Measurements from ENCODE around the gene MRPL40.
"Not testable (repeated sequence)": the region's sequence is repeated elsewhere in the genome, so short reads cannot be mapped to it uniquely, and the experiment has no call there.

The MRPL40 gene

GRCh38 chr22:19443544-19444211 is 11.3 kb downstream of the MRPL40 start:
- Histone ChIP-seq H3K9me3 (ENCODE audit: control insufficient read depth, low read length) (no peaks in the 10 kb centered on the region), H3K27ac (no peak overlapping the region), H2AFZ (no peak overlapping the region), H3K36me3 (ENCODE audit: control insufficient read depth, insufficient read depth, low read length) (no peaks in the 10 kb centered on the region), H3K4me2 (ENCODE audit: low read length) (no peak overlapping the region), H3K27me3 (ENCODE audit: control insufficient read depth, insufficient read depth, low read length) (no peaks in the 10 kb centered on the region), H3K4me3 (ENCODE audit: low read depth, low read length) (no peak overlapping the region), H3K9ac (no peak overlapping the region), H3K79me2 (peaks cover 22% of the 10 kb centered on the region), H3K4me1 (no peaks in the 10 kb centered on the region)
- TF ChIP-seq, protein P1, sequence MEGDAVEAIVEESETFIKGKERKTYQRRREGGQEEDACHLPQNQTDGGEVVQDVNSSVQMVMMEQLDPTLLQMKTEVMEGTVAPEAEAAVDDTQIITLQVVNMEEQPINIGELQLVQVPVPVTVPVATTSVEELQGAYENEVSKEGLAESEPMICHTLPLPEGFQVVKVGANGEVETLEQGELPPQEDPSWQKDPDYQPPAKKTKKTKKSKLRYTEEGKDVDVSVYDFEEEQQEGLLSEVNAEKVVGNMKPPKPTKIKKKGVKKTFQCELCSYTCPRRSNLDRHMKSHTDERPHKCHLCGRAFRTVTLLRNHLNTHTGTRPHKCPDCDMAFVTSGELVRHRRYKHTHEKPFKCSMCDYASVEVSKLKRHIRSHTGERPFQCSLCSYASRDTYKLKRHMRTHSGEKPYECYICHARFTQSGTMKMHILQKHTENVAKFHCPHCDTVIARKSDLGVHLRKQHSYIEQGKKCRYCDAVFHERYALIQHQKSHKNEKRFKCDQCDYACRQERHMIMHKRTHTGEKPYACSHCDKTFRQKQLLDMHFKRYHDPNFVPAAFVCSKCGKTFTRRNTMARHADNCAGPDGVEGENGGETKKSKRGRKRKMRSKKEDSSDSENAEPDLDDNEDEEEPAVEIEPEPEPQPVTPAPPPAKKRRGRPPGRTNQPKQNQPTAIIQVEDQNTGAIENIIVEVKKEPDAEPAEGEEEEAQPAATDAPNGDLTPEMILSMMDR (IDR thresholded peaks at IDR 0.05), result no peak

GRCh38 chr22:19445279-19445982 is 13.1 kb downstream of the MRPL40 start:
- H3K36me3 ChIP-seq (ENCODE audit: control insufficient read depth, insufficient read depth, low read length); H3K4me3 ChIP-seq (ENCODE audit: low read depth, low read length); H2AFZ ChIP-seq; H3K4me2 ChIP-seq (ENCODE audit: low read length); H3K9ac ChIP-seq; H3K4me1 ChIP-seq; H3K27me3 ChIP-seq (ENCODE audit: control insufficient read depth, insufficient read depth, low read length); H3K27ac ChIP-seq; H3K9me3 ChIP-seq (ENCODE audit: control insufficient read depth, low read length): not testable (repeated sequence)
- peaks cover 22% of the 10 kb centered on the region for H3K79me2 ChIP-seq

DNA sequence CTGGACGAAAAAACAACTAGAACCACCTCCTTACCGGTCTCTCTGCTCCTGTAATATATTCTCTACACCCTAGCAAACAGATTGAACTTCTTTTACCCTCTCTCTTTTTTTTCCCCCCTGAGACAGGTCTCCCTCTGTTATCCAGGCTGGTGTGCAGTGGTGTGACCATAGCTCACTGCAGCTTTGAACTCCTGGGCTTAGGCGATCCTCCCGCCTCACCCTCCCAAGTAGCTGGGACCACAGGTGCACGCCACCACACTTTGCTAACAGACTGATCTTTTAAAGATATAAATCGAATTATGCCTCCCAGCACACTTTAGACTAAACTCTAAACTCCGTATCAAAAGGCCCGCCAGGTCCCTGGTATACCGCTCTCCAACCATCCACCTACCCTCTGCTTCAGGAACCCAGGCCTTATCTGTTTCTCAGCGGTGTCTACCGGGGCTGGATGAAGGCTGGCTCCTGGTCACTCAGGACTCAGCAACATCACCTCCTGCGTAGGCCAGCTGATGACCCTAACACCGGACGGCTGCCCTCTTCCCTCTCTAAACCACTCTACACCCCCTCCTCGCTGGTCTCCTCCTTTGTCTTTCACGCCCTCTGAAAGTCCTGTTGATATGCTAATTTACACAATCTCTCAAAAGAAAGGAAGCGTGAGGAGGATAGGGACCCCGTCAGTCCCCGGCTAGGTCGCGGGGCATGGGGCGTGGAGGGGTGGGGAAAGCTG is 14.4 kb downstream of the MRPL40 start:
- Histone ChIP-seq H3K4me1 (no peaks in the 10 kb centered on the region), H2AFZ (peak overlapping the region; percentile 70), H3K27me3 (ENCODE audit: control insufficient read depth, insufficient read depth, low read length) (no peaks in the 10 kb centered on the region), H3K9me3 (ENCODE audit: control insufficient read depth, low read length) (no peaks in the 10 kb centered on the region), H3K27ac (peak overlapping the region; percentile 75), H3K4me3 (ENCODE audit: low read depth, low read length) (peak overlapping the region; percentile 87), H3K4me2 (ENCODE audit: low read length) (peak overlapping the region; percentile 91), H3K36me3 (ENCODE audit: control insufficient read depth, insufficient read depth, low read length) (no peaks in the 10 kb centered on the region), H3K9ac (peak overlapping the region; percentile 53), H3K79me2 (peaks cover 22% of the 10 kb centered on the region)
- TF ChIP-seq, protein P1 (IDR thresholded peaks at IDR 0.05), result no peak

DNA sequence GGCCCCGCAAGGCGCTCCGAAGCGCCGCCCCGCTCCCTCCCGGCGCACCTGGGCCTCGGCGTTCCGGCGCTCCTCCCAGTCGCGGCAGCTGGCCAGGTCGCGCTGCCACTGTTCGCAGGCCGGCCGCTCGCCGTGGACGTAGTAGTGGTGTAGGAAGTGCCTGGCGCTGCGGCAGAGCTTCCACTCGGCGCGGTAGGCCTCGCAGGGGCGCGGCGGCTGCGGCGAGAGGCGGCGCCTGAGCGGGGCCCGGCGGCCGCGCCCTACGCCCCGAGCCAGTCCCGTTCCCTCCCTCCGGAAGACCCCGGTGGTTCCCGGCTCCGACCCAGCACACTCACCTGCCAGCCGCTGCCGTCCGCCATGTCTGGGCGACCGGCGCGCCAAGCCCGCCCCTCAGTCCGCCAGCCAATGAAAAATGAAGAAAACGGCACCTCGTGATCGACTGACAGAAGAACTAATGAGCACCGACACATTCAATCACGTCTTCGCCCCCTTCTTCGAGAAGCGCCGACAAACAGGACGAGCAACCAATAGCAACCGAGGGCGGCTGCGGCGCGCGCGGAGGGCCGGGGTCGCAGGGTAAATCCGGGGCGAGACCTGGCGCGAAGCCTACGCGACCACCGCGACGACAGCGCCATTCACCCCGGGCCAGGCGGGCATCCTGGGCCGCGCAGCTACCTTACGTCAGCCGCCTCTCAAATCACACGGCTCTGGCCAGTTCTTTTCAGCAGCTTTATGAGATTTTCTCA is 15.2 kb downstream of the MRPL40 start, which contains the start of gene C22orf39:
TSS of gene C22orf39 (minus strand) at position 382 of the 746 bp plus-strand sequence. CDS start at position 359, 23 bp downstream.
- Histone ChIP-seq H3K4me1 (no peaks in the 10 kb centered on the region), H3K9ac (peak within 1 kb of the TSS; percentile 53), H3K79me2 (peaks cover 22% of the 10 kb centered on the region), H3K36me3 (ENCODE audit: control insufficient read depth, insufficient read depth, low read length) (no peaks in the 10 kb centered on the region), H3K27ac (peak within 1 kb of the TSS; percentile 75), H3K4me3 (ENCODE audit: low read depth, low read length) (peak within 1 kb of the TSS; percentile 87), H2AFZ (peak within 1 kb of the TSS; percentile 70), H3K27me3 (ENCODE audit: control insufficient read depth, insufficient read depth, low read length) (no peaks in the 10 kb centered on the region), H3K9me3 (ENCODE audit: control insufficient read depth, low read length) (no peaks in the 10 kb centered on the region), H3K4me2 (ENCODE audit: low read length) (peak within 1 kb of the TSS; percentile 91)
- TF ChIP-seq, protein P1 (IDR thresholded peaks at IDR 0.05), result no peak

Data from parathyroid adenoma (tissue), 2 donors.